GM19372 (cell line): Measurements from ENCODE around the gene MRPL49.
"Not testable (repeated sequence)": the region's sequence is repeated elsewhere in the genome, so short reads cannot be mapped to it uniquely, and the experiment has no call there.

Experiments
- ATAC-seq: cut with Tn5 transposase; IDR thresholded peaks from one replicate; pipeline ENCODE4 v1.9.1; 2021; ENCODE audit warnings: mild to moderate bottlenecking, low read depth, moderate library complexity; ENCODE audit not compliant: unreplicated experiment

The MRPL49 gene

DNA sequence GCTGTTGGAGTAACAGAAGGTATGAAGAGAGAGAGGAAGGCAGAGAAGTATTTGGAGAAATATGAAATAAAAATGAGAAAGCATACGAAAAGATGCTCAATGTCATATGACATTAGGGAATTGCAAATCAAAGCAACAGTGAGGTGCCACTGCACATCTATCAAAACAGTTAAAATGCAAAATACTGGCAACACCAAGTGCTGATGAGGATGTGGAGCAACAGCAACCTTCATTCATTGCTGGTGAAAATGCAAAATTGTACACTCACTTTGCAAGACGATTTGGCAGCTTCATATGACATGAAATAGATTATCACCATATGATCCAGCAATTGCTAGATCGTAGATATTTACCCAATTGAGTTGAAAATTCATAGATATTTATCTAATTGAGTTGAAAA is 38.5 kb downstream of the MRPL49 start:
- no peak for ATAC-seq

DNA sequence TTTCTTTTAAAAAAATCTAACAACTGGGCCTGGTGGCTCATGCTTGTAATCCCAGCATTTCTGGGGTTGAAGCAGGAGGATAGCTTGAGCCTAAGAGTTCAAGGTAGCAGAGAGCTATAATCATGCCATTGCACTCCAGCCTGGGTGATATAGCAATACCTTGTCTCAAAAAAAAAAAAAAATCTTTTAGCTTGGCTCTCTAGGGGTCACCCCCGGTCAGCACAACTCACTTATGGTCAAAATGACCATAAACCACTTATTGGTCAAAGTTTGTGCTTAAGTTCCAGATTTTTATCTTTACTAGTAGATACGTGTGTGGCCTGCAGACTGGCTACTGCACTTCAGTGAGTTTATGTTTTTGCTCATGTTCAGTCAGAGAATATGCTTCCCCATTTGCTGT is 41.6 kb downstream of the MRPL49 start:
- no peak for ATAC-seq

DNA sequence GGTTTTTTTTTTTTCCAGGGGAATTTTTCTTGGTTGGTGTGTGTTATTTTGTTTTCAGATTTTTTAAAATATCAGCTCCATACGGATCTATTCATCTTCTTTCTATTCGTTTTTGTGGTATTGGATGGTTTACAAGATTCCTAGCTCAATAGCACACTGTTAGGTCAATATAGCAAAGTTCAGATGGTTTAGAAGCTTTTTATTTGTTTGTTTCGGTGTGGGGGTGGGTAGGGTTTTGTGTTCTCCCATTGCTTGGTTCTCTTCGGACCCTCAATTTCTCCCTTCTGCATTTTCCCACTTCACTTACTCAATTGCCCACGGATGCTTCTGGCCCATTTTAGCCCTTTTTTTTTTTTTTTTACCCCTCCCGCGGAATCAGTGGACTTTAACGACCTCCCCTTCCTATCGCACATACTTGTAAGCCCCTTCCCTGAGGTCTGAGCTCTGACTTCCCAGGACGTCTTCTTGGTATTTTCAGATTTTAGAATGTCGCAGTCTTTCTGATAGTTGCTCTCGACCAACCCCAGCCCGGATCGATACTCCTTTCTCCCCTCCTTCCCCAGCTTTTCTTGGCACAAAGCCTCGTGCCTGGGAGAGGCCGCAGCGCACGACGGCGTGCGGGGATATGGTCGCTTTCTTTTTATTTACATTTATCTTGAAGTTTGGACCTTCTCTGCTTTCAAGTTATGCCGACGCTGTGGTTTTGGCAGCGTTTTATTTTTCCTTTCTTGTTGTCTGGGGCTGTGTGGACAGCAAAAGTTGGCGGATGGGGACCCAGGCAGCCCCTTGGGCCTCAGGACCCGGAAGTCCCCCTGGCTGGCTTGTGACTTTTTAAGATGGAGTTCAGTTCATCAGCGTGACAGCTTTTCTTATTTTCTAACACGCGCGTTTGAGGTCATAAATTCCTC is 43.5 kb downstream of the MRPL49 start:
- no peak for ATAC-seq

DNA sequence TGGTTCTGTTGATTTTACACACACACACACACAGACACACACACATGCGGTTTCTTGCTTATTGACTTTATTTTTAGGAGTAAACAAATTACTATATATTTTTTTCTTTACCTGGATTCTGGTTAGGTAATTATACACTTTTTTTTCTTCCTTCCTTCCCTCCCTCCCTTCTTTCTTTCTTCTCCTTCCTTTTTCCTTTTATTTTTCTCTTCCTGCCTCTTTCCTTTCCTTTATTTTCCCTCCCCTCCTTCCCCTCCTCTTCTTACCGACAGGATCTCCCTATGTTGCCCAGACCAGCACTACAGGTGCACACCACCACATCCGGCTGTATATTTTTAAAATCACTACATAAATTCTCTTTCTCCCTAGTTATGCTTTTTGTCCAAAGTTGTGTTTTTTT is 44.8 kb downstream of the MRPL49 start:
- no peak for ATAC-seq

DNA sequence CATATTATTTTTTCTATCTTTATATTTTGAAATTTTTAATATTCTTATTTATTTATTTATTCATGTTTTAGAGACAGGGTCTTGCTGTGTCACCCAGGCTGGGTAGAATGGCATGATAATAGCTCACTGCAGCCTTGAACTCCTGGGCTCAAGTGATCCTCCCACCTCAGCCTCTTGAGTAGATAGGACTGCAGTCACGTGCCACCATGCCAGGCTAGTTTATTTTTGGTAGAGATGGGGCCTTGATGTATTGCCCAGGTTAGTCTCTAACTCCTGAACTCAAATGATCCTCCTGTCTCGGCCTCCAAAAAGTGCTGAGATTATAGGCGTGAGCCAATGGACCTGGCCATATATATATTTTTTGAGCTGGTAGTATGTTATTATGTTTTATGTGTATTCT is 45.5 kb downstream of the MRPL49 start:
- no peak for ATAC-seq

DNA sequence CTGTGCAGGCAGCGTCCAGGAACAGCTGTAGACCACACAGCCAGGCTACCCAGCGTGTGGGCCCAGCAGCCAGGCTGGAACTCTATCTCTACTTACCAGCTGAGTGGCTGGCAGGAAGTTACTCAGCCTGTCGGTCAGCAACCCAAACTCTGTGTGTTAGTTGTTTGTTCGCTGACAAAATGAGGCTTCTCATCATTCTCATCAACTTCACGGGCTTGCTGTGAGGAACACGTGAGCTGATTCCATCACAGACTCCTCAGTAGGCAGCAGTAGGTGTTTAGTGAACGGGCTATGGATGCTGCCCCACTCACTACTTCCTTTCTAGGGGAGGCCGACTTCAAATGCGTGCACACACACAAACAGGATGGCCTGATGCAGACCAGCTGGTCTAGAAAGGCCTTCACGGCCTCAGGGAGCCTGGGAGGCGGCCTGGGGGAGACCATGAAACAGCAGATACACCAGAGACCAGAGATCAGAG is 47.1 kb downstream of the MRPL49 start:
- ATAC-seq: no peak

DNA sequence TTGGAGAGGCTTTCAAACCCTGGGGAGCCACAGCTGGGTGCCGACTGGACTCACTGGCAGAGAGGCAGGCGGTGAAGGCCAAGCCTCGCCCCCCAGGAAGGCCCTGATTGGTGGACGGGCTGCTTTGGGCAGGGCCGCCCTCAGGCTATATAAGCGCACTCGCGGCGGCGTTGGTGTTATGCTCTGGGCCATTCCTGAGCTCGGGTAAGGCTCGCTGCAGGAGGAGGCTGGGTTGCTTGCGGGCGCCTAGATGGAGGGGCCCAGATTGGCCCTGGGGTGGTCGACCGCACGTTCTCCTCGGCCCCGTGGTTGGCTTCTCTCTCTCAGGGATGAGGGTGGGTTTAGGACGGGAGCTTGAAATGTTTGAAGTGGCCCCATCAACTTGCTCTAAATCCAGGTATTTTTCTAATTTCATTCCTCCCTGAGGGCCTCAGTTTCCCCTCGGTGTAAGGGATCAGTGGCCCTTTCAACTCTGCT is 48.0 kb downstream of the MRPL49 start, which contains the start of gene SPDYC:
Gene SPDYC (plus strand): TSS at position 176 of the 477 bp plus-strand sequence. CDS start 1,125 bp downstream, outside the sequence.
- ATAC-seq: no peak

DNA sequence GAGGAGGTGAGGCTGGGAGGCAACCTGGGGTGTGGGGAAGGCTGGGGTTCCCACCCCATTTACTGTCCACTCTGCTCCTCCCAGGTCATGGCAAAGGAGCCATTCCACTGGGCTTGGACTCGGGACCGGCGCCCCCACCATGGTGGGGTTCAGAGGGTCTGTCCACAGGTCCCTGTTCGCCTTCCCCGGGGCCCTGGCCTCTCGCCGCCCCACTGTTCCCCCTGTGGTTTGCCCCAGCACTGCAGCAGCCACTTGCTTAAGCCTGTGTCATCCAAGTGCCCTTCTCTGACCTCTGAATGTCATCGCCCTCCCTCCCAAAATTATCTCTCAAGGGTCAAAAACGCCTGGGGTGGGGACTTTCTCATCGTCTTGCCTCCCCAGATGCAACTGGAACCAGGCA is 50.5 kb downstream of the MRPL49 start:
- no peak for ATAC-seq

DNA sequence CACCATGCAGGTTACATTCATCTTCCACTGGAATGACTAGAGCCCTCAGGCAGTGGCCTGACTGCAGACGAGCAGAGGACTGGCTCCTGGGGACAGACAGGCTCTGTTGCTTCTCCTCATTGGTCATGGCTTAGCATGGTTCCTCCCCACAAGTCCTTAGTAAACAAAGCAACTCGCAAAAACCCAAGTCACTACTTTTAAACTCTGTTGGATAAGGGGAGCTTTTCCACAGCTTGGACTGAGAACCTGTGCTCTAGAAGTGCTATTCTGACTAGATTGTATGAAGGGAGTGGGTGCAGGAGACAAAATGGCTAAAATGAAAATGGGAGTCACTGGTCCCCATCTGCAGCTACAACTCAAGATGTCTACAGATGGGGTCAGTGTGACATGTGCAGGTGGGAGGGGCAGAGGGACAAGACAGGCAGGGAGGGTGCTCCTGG is 52.5 kb downstream of the MRPL49 start:
- not testable (repeated sequence) for ATAC-seq
